Activated CD4-positive, alpha-beta T cell treated with anti-CD3 and anti-CD28 coated beads, Interleukin-2, amount 50 U/mL, for 1 hour (primary cell): ENCODE measurements around the gene OR2A5.
"Not testable (repeated sequence)": the region's sequence is repeated elsewhere in the genome, so short reads cannot be mapped to it uniquely, and the experiment has no call there.

Experiments
- DNase-seq: peaks from one replicate; pipeline ENCODE4 v3.0.0-alpha.2; 2020

The OR2A5 gene

GRCh38 chr7:144036302-144036885 lies 12.4 kb upstream of the OR2A5 start:
- no peak for DNase-seq

GRCh38 chr7:144037414-144038035 lies 11.2 kb upstream of the OR2A5 start:
- DNase-seq, result no peak

GRCh38 chr7:144038887-144039286 lies 9.9 kb upstream of the OR2A5 start:
- no peak for DNase-seq

GRCh38 chr7:144049491-144049890 lies 743 bp downstream of the OR2A5 start:
- DNase-seq, result no peak

GRCh38 chr7:144050093-144050492 lies 1.3 kb downstream of the OR2A5 start:
- no peak for DNase-seq

- DNase-seq, result not testable (repeated sequence)
Measured at GRCh38 chr7:144050884-144051283, 2.1 kb downstream of the OR2A5 start.

GRCh38 chr7:144057954-144058353 lies 9.2 kb downstream of the OR2A5 start:
- no peak for DNase-seq

- DNase-seq, result no peak
Measured at GRCh38 chr7:144063710-144064109, 15.0 kb downstream of the OR2A5 start.

- DNase-seq, result no peak
Measured at GRCh38 chr7:144069511-144069910, 20.8 kb downstream of the OR2A5 start, which contains the start of gene OR2A25. TSS of gene OR2A25 (plus strand) at chr7:144069811. CDS start at chr7:144074220, 4,409 bp downstream.

- DNase-seq, result no peak
Measured at GRCh38 chr7:144069953-144070352, 21.2 kb downstream of the OR2A5 start.

- DNase-seq, result no peak
Measured at GRCh38 chr7:144074374-144074773, 25.6 kb downstream of the OR2A5 start.

GRCh38 chr7:144085978-144086377 lies 37.2 kb downstream of the OR2A5 start, which contains the start of gene OR2A12:
TSS of gene OR2A12 (plus strand) at chr7:144086278. CDS start at chr7:144095108, 8,830 bp downstream.
- no peak for DNase-seq

GRCh38 chr7:144086730-144087129 lies 38.0 kb downstream of the OR2A5 start:
- DNase-seq, result no peak

GRCh38 chr7:144087230-144087629 lies 38.5 kb downstream of the OR2A5 start:
- no peak for DNase-seq

GRCh38 chr7:144090667-144091066 lies 41.9 kb downstream of the OR2A5 start:
- DNase-seq, result no peak

GRCh38 chr7:144098776-144099175 lies 50.0 kb downstream of the OR2A5 start:
- no peak for DNase-seq

- no peak for DNase-seq
Measured at GRCh38 chr7:144100607-144101006, 51.9 kb downstream of the OR2A5 start.

- DNase-seq, result no peak
Measured at GRCh38 chr7:144102041-144102440, 53.3 kb downstream of the OR2A5 start.

GRCh38 chr7:144105211-144105610 lies 56.5 kb downstream of the OR2A5 start:
- DNase-seq, result no peak
